ENCODE data around the gene RRP1.
"Not testable (repeated sequence)": the region's sequence is repeated elsewhere in the genome, so short reads cannot be mapped to it uniquely, and the experiment has no call there.

DNA sequence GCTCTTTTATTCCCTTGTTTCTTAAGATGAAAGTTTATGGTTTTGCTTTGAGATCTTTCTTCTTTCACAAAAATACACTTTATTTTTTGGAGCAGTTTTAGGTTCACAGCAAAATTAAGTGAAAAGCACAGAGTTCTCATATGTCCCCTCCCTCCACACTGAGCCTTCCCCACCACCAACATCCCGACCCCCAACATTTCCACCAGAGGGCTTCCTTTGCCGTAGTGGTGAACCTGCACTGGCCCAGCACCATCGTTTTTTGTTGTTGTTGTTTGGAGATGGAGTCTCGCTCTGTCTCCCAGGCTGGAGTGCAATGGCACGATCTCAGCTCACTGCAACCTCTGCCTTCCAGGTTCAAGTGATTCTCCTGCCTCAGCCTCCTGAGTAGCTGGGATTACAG is 55.5 kb downstream of the RRP1 start:
- TF ChIP-seq, protein P1, sequence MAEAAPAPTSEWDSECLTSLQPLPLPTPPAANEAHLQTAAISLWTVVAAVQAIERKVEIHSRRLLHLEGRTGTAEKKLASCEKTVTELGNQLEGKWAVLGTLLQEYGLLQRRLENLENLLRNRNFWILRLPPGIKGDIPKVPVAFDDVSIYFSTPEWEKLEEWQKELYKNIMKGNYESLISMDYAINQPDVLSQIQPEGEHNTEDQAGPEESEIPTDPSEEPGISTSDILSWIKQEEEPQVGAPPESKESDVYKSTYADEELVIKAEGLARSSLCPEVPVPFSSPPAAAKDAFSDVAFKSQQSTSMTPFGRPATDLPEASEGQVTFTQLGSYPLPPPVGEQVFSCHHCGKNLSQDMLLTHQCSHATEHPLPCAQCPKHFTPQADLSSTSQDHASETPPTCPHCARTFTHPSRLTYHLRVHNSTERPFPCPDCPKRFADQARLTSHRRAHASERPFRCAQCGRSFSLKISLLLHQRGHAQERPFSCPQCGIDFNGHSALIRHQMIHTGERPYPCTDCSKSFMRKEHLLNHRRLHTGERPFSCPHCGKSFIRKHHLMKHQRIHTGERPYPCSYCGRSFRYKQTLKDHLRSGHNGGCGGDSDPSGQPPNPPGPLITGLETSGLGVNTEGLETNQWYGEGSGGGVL (CRISPR knock-in tag; IDR thresholded peaks at IDR 0.05): not testable (repeated sequence)
- TF ChIP-seq, protein P2, sequence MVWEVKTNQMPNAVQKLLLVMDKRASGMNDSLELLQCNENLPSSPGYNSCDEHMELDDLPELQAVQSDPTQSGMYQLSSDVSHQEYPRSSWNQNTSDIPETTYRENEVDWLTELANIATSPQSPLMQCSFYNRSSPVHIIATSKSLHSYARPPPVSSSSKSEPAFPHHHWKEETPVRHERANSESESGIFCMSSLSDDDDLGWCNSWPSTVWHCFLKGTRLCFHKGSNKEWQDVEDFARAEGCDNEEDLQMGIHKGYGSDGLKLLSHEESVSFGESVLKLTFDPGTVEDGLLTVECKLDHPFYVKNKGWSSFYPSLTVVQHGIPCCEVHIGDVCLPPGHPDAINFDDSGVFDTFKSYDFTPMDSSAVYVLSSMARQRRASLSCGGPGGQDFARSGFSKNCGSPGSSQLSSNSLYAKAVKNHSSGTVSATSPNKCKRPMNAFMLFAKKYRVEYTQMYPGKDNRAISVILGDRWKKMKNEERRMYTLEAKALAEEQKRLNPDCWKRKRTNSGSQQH (CRISPR knock-in tag; IDR thresholded peaks at IDR 0.05): not testable (repeated sequence)
- TF ChIP-seq, protein P3, sequence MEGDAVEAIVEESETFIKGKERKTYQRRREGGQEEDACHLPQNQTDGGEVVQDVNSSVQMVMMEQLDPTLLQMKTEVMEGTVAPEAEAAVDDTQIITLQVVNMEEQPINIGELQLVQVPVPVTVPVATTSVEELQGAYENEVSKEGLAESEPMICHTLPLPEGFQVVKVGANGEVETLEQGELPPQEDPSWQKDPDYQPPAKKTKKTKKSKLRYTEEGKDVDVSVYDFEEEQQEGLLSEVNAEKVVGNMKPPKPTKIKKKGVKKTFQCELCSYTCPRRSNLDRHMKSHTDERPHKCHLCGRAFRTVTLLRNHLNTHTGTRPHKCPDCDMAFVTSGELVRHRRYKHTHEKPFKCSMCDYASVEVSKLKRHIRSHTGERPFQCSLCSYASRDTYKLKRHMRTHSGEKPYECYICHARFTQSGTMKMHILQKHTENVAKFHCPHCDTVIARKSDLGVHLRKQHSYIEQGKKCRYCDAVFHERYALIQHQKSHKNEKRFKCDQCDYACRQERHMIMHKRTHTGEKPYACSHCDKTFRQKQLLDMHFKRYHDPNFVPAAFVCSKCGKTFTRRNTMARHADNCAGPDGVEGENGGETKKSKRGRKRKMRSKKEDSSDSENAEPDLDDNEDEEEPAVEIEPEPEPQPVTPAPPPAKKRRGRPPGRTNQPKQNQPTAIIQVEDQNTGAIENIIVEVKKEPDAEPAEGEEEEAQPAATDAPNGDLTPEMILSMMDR (IDR thresholded peaks at IDR 0.05 in 2 of 3, conservative IDR thresholded peaks at IDR 0.05 in 1 of 3; ENCODE audit: insufficient read depth in 2 of 3, low read depth in 1 of 3, low read length in 3 of 3): peak in 2 of 3 experiments; percentile 15 to 40; a peak in 2 of 6 replicates
- not testable (repeated sequence) for TF ChIP-seq NUFIP1 (IDR thresholded peaks at IDR 0.05; ENCODE audit: partially characterized antibody); ZNF668 (CRISPR knock-in tag; IDR thresholded peaks at IDR 0.05); TARDBP (IDR thresholded peaks at IDR 0.05); ZKSCAN8 (CRISPR knock-in tag; IDR thresholded peaks at IDR 0.05); MXI1 (IDR thresholded peaks at IDR 0.05; ENCODE audit: low read depth, low read length); LEF1 (IDR thresholded peaks at IDR 0.05)
- TF ChIP-seq RAD21 (CRISPR knock-in tag; conservative IDR thresholded peaks at IDR 0.05 in 1 of 2, IDR thresholded peaks at IDR 0.05 in 1 of 2): peak in 1 of 2 experiments; percentile 26; a peak in 2 of 4 replicates
- TF ChIP-seq, protein P4, sequence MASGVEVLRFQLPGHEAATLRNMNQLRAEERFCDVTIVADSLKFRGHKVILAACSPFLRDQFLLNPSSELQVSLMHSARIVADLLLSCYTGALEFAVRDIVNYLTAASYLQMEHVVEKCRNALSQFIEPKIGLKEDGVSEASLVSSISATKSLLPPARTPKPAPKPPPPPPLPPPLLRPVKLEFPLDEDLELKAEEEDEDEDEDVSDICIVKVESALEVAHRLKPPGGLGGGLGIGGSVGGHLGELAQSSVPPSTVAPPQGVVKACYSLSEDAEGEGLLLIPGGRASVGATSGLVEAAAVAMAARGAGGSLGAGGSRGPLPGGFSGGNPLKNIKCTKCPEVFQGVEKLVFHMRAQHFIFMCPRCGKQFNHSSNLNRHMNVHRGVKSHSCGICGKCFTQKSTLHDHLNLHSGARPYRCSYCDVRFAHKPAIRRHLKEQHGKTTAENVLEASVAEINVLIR (CRISPR knock-in tag; IDR thresholded peaks at IDR 0.05): not testable (repeated sequence)

Measured in K562 (cell line).